HG03159 (cell line): Measurements from ENCODE around the gene ATOH8.

Experiments used
- ATAC-seq: cut with Tn5 transposase; IDR thresholded peaks from one replicate; pipeline ENCODE4 v1.9.1; 2021; ENCODE audit warnings: mild to moderate bottlenecking, moderate library complexity; ENCODE audit not compliant: unreplicated experiment

The ATOH8 gene

GRCh38 chr2:85785027-85785822 is 31.4 kb downstream of the ATOH8 start:
- ATAC-seq = no peak

GRCh38 chr2:85785871-85786270 is 32.1 kb downstream of the ATOH8 start:
- ATAC-seq = no peak

- no peak for ATAC-seq
These were observed 32.7 kb downstream of the ATOH8 start for GRCh38 chr2:85786444-85786843.

- no peak for ATAC-seq
These were observed 33.1 kb downstream of the ATOH8 start for GRCh38 chr2:85786865-85787264.

GRCh38 chr2:85787282-85787980 is 33.6 kb downstream of the ATOH8 start:
- ATAC-seq = no peak

- no peak for ATAC-seq
These were observed 34.2 kb downstream of the ATOH8 start for GRCh38 chr2:85787981-85788340.

- no peak for ATAC-seq
These were observed 34.8 kb downstream of the ATOH8 start for GRCh38 chr2:85788603-85789002.

GRCh38 chr2:85789271-85789670 is 35.5 kb downstream of the ATOH8 start:
- ATAC-seq = no peak

GRCh38 chr2:85790032-85790431 is 36.2 kb downstream of the ATOH8 start:
- ATAC-seq = no peak

GRCh38 chr2:85790499-85791188 is 36.9 kb downstream of the ATOH8 start:
- no peak for ATAC-seq

GRCh38 chr2:85791704-85792565 is 38.1 kb downstream of the ATOH8 start:
- ATAC-seq = no peak

- ATAC-seq = no peak
These were observed 39.1 kb downstream of the ATOH8 start for GRCh38 chr2:85792783-85793441.

- ATAC-seq = no peak
These were observed 39.8 kb downstream of the ATOH8 start for GRCh38 chr2:85793584-85793983.

GRCh38 chr2:85794038-85794441 is 40.2 kb downstream of the ATOH8 start:
- ATAC-seq = no peak

- no peak for ATAC-seq
These were observed 40.8 kb downstream of the ATOH8 start for GRCh38 chr2:85794491-85795121.

GRCh38 chr2:85795331-85796045 is 41.7 kb downstream of the ATOH8 start:
- no peak for ATAC-seq

GRCh38 chr2:85796046-85796340 is 42.2 kb downstream of the ATOH8 start:
- ATAC-seq = no peak

GRCh38 chr2:85796341-85797262 is 42.8 kb downstream of the ATOH8 start:
- no peak for ATAC-seq
